ENCODE measurements around the gene ALKBH5. TPM values are rescaled to one million over a fixed set of nuclear protein-coding genes. Genes with fewer than 3 reads are reported as not detected.

Gene ALKBH5
- total and polyA plus RNA-seq, 2 donors (not counting 1 experiment from before 2014, with no cell fraction given): 70.3 to 103 TPM

Other genes starting within 250 kb of the ALKBH5 start
- 15.7 and 33.9 TPM in 2 replicates for gene TOM1L2, start 211.4 kb upstream of the ALKBH5 start, total RNA-seq
- gene TOM1L2, start 211.4 kb upstream of the ALKBH5 start, polyA plus RNA-seq: 35.9 and 47.4 TPM in 2 replicates
- gene DRC3, start 211.0 kb upstream of the ALKBH5 start, total RNA-seq: 0.26 and 0.33 TPM in 2 replicates
- 0.27 and 0.37 TPM in 2 replicates for gene DRC3, start 211.0 kb upstream of the ALKBH5 start, polyA plus RNA-seq
- gene ATPAF2, start 144.7 kb upstream of the ALKBH5 start, total RNA-seq: 10.3 and 12.6 TPM in 2 replicates
- gene ATPAF2, start 144.7 kb upstream of the ALKBH5 start, polyA plus RNA-seq: 11.6 and 14.7 TPM in 2 replicates
- gene GID4, start 144.4 kb upstream of the ALKBH5 start, total RNA-seq: 7.2 and 10.2 TPM in 2 replicates
- 9.0 TPM in 2 replicates for gene GID4, start 144.4 kb upstream of the ALKBH5 start, polyA plus RNA-seq
- gene DRG2, start 95.9 kb upstream of the ALKBH5 start, total RNA-seq: 25.7 and 30.1 TPM in 2 replicates
- gene DRG2, start 95.9 kb upstream of the ALKBH5 start, polyA plus RNA-seq: 26.7 and 32.2 TPM in 2 replicates
- gene MYO15A, start 75.1 kb upstream of the ALKBH5 start, total RNA-seq: 0.77 and 2.0 TPM in 2 replicates
- 0.42 and 0.55 TPM in 2 replicates for gene MYO15A, start 75.1 kb upstream of the ALKBH5 start, polyA plus RNA-seq
- gene LLGL1, start 41.8 kb downstream of the ALKBH5 start, total RNA-seq: 25.4 and 32.2 TPM in 2 replicates
- gene LLGL1, start 41.8 kb downstream of the ALKBH5 start, polyA plus RNA-seq: 15.1 and 21.1 TPM in 2 replicates
- 284 and 395 TPM in 2 replicates for gene FLII, start 74.9 kb downstream of the ALKBH5 start, total RNA-seq
- gene FLII, start 74.9 kb downstream of the ALKBH5 start, polyA plus RNA-seq: 199 and 313 TPM in 2 replicates
- gene MIEF2, start 76.8 kb downstream of the ALKBH5 start, total RNA-seq: 13.1 and 16.2 TPM in 2 replicates
- 3.9 and 4.2 TPM in 2 replicates for gene MIEF2, start 76.8 kb downstream of the ALKBH5 start, polyA plus RNA-seq
- gene TOP3A, start 131.2 kb downstream of the ALKBH5 start, total RNA-seq: 15.4 and 16.5 TPM in 2 replicates
- 12.7 and 17.5 TPM in 2 replicates for gene TOP3A, start 131.2 kb downstream of the ALKBH5 start, polyA plus RNA-seq
- gene SMCR8, start 131.5 kb downstream of the ALKBH5 start, total RNA-seq: 17.2 and 19.5 TPM in 2 replicates
- 8.6 and 10.8 TPM in 2 replicates for gene SMCR8, start 131.5 kb downstream of the ALKBH5 start, polyA plus RNA-seq
- 9.2 and 11.9 TPM in 2 replicates for gene SHMT1, start 179.7 kb downstream of the ALKBH5 start, total RNA-seq
- 11.6 and 12.6 TPM in 2 replicates for gene SHMT1, start 179.7 kb downstream of the ALKBH5 start, polyA plus RNA-seq
- not detected in 2 replicates for gene EVPLL, start 193.9 kb downstream of the ALKBH5 start, total RNA-seq
- gene EVPLL, start 193.9 kb downstream of the ALKBH5 start, polyA plus RNA-seq: not detected in 2 replicates